ENCODE results near the gene GAL3ST1. TPM values are rescaled to one million over a fixed set of nuclear protein-coding genes. Genes with fewer than 3 reads are reported as not detected.

Gene GAL3ST1, protein sequence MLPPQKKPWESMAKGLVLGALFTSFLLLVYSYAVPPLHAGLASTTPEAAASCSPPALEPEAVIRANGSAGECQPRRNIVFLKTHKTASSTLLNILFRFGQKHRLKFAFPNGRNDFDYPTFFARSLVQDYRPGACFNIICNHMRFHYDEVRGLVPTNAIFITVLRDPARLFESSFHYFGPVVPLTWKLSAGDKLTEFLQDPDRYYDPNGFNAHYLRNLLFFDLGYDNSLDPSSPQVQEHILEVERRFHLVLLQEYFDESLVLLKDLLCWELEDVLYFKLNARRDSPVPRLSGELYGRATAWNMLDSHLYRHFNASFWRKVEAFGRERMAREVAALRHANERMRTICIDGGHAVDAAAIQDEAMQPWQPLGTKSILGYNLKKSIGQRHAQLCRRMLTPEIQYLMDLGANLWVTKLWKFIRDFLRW
- total RNA-seq = under 0.01 TPM in 1 of 2 replicates, not detected in the other

DNA sequence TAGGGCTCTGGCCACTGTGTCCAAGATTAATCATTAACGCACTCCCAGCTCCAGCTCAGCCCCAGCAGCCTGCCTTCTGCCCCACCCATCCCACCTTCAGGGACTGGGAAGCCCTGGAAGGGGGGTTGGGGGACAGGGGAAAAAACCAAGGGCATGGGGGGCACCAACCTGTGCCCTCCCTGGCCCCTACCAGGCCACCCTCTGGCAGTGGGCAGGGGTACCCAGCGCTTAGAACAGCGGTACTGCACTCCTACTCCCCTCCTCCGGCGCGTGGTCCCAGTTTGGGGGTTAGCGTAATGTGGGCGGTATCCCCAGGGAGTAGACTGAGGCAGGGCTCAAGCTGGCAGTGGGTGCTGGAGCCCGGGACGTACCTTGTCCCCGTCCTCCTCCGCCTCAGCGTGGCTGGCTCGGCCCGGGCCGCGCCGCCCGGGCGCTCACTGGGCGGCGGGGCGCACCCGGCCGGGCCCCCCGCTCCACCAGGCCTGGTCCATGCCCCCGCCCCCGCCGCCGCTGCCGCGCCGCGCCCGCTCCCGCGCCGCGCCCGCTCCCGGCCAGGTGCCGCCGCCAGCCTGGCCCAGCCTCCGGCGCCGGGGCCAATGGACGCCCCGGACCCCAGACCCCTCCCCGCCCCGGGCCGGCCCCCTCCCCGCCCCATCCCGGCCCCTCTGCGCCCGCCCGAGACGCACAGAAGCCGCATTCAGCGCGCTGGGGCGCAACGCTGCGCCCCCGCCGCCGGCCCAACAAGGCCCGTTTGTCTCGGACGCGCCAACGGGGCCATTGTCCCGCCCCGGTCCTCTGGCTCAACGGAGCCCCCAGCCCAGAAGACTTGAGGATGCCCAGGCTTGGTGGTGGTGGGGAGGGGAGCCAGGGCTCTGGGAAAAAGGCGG is at the start of gene GAL3ST1:
GAL3ST1 (minus strand) TSS at position 571 of the 887 bp plus-strand sequence. CDS start 17,273 bp downstream, outside the sequence.

DNA sequence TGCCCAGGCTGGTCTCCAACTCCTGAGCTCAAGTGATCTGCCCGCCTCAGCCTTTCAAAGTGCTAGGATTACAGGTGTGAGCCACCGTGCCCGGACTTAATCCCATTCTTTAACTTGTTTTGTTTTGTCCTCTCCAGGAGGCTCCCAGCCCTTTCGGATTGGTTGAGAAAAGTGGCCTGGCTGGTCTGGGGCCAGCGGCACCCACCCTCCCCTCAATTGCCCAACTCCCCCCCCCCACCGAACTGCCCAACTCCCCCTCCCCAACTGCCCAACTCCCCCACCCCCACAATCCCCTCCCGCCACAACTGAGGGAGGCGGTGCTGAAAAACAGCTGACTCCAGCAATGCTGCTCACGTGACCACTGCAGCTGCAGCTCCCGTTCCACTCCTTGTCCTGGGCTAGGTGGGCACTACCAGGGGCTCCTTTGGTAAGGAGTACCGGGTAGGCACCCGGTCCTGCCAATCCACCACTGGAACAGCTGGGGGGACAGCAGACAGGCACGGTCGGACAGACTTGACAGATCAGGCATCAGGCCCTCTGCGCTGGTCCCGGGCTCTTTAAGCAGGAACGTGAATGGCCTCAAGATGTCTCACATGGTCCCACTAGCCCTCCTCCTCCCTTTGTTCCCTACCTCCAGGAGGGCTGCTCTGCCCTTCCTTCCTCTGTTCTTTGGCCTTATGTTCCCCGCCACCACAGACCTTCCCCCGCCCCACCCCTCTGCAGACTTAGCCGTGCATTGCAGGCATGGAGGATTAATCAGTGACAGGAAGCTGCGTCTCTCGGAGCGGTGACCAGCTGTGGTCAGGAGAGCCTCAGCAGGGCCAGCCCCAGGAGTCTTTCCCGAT is 32.2 kb upstream of the GAL3ST1 start, which contains the start of gene TCN2:
TCN2 (plus strand) TSS at position 720 of the 845 bp plus-strand sequence. CDS start 158 bp downstream, outside the sequence.

GRCh38 chr22:30591588-30592359 is 17.3 kb upstream of the GAL3ST1 start, which contains the start of gene PES1:
Gene PES1, minus strand, starts transcription at chr22:30591910. Its CDS starts 77 bp downstream, at chr22:30591833.

GRCh38 chr22:30546616-30547015 is 27.8 kb downstream of the GAL3ST1 start, which contains the start of gene SEC14L6:
Gene SEC14L6, minus strand, starts transcription at chr22:30546741. Its CDS starts 59 bp downstream, at chr22:30546682.

Other genes starting within 250 kb of the GAL3ST1 start
- 6.1 and 7.6 TPM in 2 replicates for gene TBC1D10A, start 247.7 kb downstream of the GAL3ST1 start, total RNA-seq
- 23.3 and 28.0 TPM in 2 replicates for gene SF3A1, start 217.8 kb downstream of the GAL3ST1 start, total RNA-seq
- gene CCDC157, start 217.7 kb downstream of the GAL3ST1 start, total RNA-seq = 1.0 and 1.2 TPM in 2 replicates
- 20.4 and 24.8 TPM in 2 replicates for gene RNF215, start 187.3 kb downstream of the GAL3ST1 start, total RNA-seq
- gene SEC14L2, start 177.6 kb downstream of the GAL3ST1 start, total RNA-seq = 17.6 and 29.0 TPM in 2 replicates
- 31.8 and 32.6 TPM in 2 replicates for gene MTFP1, start 148.9 kb downstream of the GAL3ST1 start, total RNA-seq
- gene SEC14L3, start 102.6 kb downstream of the GAL3ST1 start, total RNA-seq = not detected in 2 replicates
- gene SEC14L4, start 69.0 kb downstream of the GAL3ST1 start, total RNA-seq = not detected in 2 replicates
- under 0.01 TPM in 1 of 2 replicates, not detected in the other for gene SEC14L6, start 27.9 kb downstream of the GAL3ST1 start, total RNA-seq
- 97.1 and 115 TPM in 2 replicates for gene PES1, start 17.2 kb upstream of the GAL3ST1 start, total RNA-seq
- 30.9 and 40.7 TPM in 2 replicates for gene TCN2, start 32.5 kb upstream of the GAL3ST1 start, total RNA-seq
- gene SLC35E4, start 61.1 kb upstream of the GAL3ST1 start, total RNA-seq = 20.7 and 28.4 TPM in 2 replicates
- 8.4 and 11.6 TPM in 2 replicates for gene DUSP18, start 93.2 kb upstream of the GAL3ST1 start, total RNA-seq
- 5.6 and 7.6 TPM in 2 replicates for gene OSBP2, start 120.2 kb upstream of the GAL3ST1 start, total RNA-seq